SH-SY5Y (cell line): ENCODE results near the gene TOMM70.

Source experiments
- GATA2 ChIP-seq: IDR thresholded peaks from 2 replicates; pipeline ENCODE4 v1.6.1; 2011; ENCODE audit warnings: mild to moderate bottlenecking, low read depth, low read length
- GATA3 ChIP-seq: IDR thresholded peaks from 2 replicates; pipeline ENCODE4 v1.6.1; 2011; ENCODE audit warnings: low read depth, mild to moderate bottlenecking, low read length, moderate library complexity

Gene TOMM70

GRCh38 chr3:100360757-100361496 is 40.0 kb downstream of the TOMM70 start:
- TF ChIP-seq GATA2, result no peak
- no peak for TF ChIP-seq GATA3

GRCh38 chr3:100359035-100359434 is 41.9 kb downstream of the TOMM70 start:
- TF ChIP-seq GATA2, result no peak
- TF ChIP-seq GATA3, result no peak

GRCh38 chr3:100358413-100358812 is 42.5 kb downstream of the TOMM70 start:
- TF ChIP-seq GATA3 (no peak), GATA2 (no peak)

- TF ChIP-seq GATA3 (no peak), GATA2 (no peak)
Measured at GRCh38 chr3:100354850-100355249, 46.0 kb downstream of the TOMM70 start.

- TF ChIP-seq GATA2, result no peak
- no peak for TF ChIP-seq GATA3
Measured at GRCh38 chr3:100352296-100353231, 48.3 kb downstream of the TOMM70 start.

GRCh38 chr3:100348727-100349126 is 52.2 kb downstream of the TOMM70 start:
- TF ChIP-seq GATA3, result no peak
- no peak for TF ChIP-seq GATA2

GRCh38 chr3:100340527-100340926 is 60.4 kb downstream of the TOMM70 start:
- TF ChIP-seq GATA3, result no peak

- TF ChIP-seq GATA2 (no peak), GATA3 (no peak)
Measured at GRCh38 chr3:100339786-100340185, 61.1 kb downstream of the TOMM70 start.

GRCh38 chr3:100338911-100339310 is 62.0 kb downstream of the TOMM70 start:
- TF ChIP-seq GATA2 (no peak), GATA3 (no peak)

GRCh38 chr3:100335434-100335833 is 65.5 kb downstream of the TOMM70 start:
- TF ChIP-seq GATA3 (no peak), GATA2 (no peak)

- no peak for TF ChIP-seq GATA2
- TF ChIP-seq GATA3, result no peak
Measured at GRCh38 chr3:100334488-100335351, 66.2 kb downstream of the TOMM70 start, which contains the start of gene NIT2. NIT2 (plus strand) TSS chr3:100334757; CDS start chr3:100334792, 35 bp downstream.

GRCh38 chr3:100333970-100334487 is 66.9 kb downstream of the TOMM70 start:
- no peak for TF ChIP-seq GATA3
- no peak for TF ChIP-seq GATA2

GRCh38 chr3:100333051-100333450 is 67.8 kb downstream of the TOMM70 start:
- TF ChIP-seq GATA3 (no peak), GATA2 (no peak)
